Coronary artery (tissue), 2 donors: Measurements from ENCODE around the gene LACTBL1.
"Not testable (repeated sequence)": the region's sequence is repeated elsewhere in the genome, so short reads cannot be mapped to it uniquely, and the experiment has no call there.

Experiments
- DNase-seq: peaks from one replicate; pipeline ENCODE4 v3.0.0-alpha.2; 2017; ENCODE audit warnings: low spot score
- H3K27ac ChIP-seq, 2 donors: fragments of 200-600 bp; sonication (generic); one replicate each; pipeline ENCODE4 v1.5.1; 2016 to 2019
- H3K4me3 ChIP-seq: fragments of 200-600 bp; sonication (generic); 2 replicates; pipeline ENCODE4 v1.5.1; 2016; ENCODE audit warnings: mild to moderate bottlenecking, moderate library complexity
- CTCF ChIP-seq: fragments of 200-600 bp; sonication (generic); IDR thresholded peaks from one replicate; pipeline ENCODE4 v1.5.1; 2019; ENCODE audit warnings: antibody characterized with exemption

The LACTBL1 gene

GRCh38 chr1:22951796-22952195 is 20.9 kb downstream of the LACTBL1 start:
- no peak overlapping the region for H3K4me3 ChIP-seq
- no peak for DNase-seq
- H3K27ac ChIP-seq: no peak overlapping the region
- no peak for TF ChIP-seq CTCF

GRCh38 chr1:22949822-22950331 is 22.8 kb downstream of the LACTBL1 start:
- no peak for TF ChIP-seq CTCF
- no peak for DNase-seq
- no peak overlapping the region for H3K4me3 ChIP-seq
- H3K27ac ChIP-seq: no peak overlapping the region

GRCh38 chr1:22945171-22945570 is 27.5 kb downstream of the LACTBL1 start:
- H3K27ac ChIP-seq, H3K4me3 ChIP-seq, DNase-seq: not testable (repeated sequence)

- Histone ChIP-seq H3K4me3 (no peak overlapping the region), H3K27ac (no peak overlapping the region)
- DNase-seq: no peak
- TF ChIP-seq CTCF: no peak
These were observed 28.2 kb downstream of the LACTBL1 start for GRCh38 chr1:22944346-22945055.

- Histone ChIP-seq H3K4me3 (no peak overlapping the region), H3K27ac (no peak overlapping the region)
- TF ChIP-seq CTCF: no peak
- no peak for DNase-seq
These were observed 31.4 kb downstream of the LACTBL1 start for GRCh38 chr1:22941257-22941656.

GRCh38 chr1:22936681-22937080 is 36.0 kb downstream of the LACTBL1 start:
- no peak for DNase-seq
- no peak for TF ChIP-seq CTCF
- no peak overlapping the region for H3K27ac ChIP-seq
- no peak overlapping the region for H3K4me3 ChIP-seq

- no peak overlapping the region for H3K27ac ChIP-seq
- H3K4me3 ChIP-seq: no peak overlapping the region
- DNase-seq: no peak
- no peak for TF ChIP-seq CTCF
These were observed 37.2 kb downstream of the LACTBL1 start for GRCh38 chr1:22935433-22935832.
